B cell (primary cell): ENCODE measurements around the gene CSNK1G3. TPM values are rescaled to one million over a fixed set of nuclear protein-coding genes. Genes with fewer than 3 reads are reported as not detected.

Source experiments
- ATAC-seq: fragments of 200-7000 bp; cut with Tn5 transposase; one replicate; pipeline ENCODE4 v1.10.0; 2021; ENCODE audit warnings: low read depth, mild to moderate bottlenecking, moderate number of reproducible peaks, moderate library complexity
- CTCF ChIA-PET: fragments of 350-600 bp; sonication (Branson Sonifier 250); formaldehyde crosslinking; loops from one replicate; lab custom pipeline; 2021; ENCODE audit warnings: antibody characterized with exemption, inconsistent platforms; lab: Charles Lee
- POLR2A ChIA-PET: fragments of 350-600 bp; sonication (Branson Sonifier 250); formaldehyde crosslinking; loops from one replicate; lab custom pipeline; 2021; ENCODE audit warnings: antibody characterized with exemption; lab: Charles Lee
- DNase-seq: peaks from one replicate; pipeline ENCODE4 v3.0.0; 2013
- H2AFZ ChIP-seq: 2 replicates; pipeline ENCODE4 v1.6.1; 2012; ENCODE audit warnings: mild to moderate bottlenecking, low read depth, low read length; ENCODE audit not compliant: insufficient read depth, poor library complexity, severe bottlenecking
- H3K27ac ChIP-seq, 2 donors: 1 replicate in 1 of 2; 2 replicates in 1 of 2; pipeline ENCODE4 v1.5.1; 2012 to 2013; ENCODE audit warnings: low read length in 2 of 2, mild to moderate bottlenecking in 2 of 2, moderate library complexity in 1 of 2
- H3K27me3 ChIP-seq, 4 experiments: fragments of 200-600 bp in 1 of 4; sonication (generic) in 1 of 4; replicated peaks in 1 of 4; 1 replicate in 2 of 4; 2 replicates in 2 of 4; pipeline versions ENCODE4 v1.6.1 to v1.7.0; 2013 to 2016; ENCODE audit warnings: low read length in 3 of 4, mild to moderate bottlenecking in 2 of 4, mixed read lengths in 1 of 4, moderate library complexity in 1 of 4; ENCODE audit not compliant: insufficient read depth in 4 of 4, control insufficient read depth in 3 of 4; ENCODE audit errors: control extremely low read depth in 1 of 4
- H3K36me3 ChIP-seq, 2 experiments: replicated peaks in 1 of 2; 1 replicate in 1 of 2; 2 replicates in 1 of 2; pipeline versions ENCODE4 v1.6.1 to v1.7.1; 2013; ENCODE audit warnings: low read length in 1 of 2; ENCODE audit not compliant: insufficient read depth in 2 of 2, control insufficient read depth in 1 of 2; ENCODE audit errors: control extremely low read depth in 1 of 2, extremely low read depth in 1 of 2
- H3K4me1 ChIP-seq, 2 donors: fragments of 200-600 bp in 1 of 2; sonication (generic) in 1 of 2; 1 replicate in 1 of 2; 2 replicates in 1 of 2; pipeline versions ENCODE4 v1.5.1 to v1.6.1; 2013 to 2017; ENCODE audit warnings: low read length in 2 of 2; ENCODE audit not compliant: control insufficient read depth in 2 of 2, insufficient read depth in 2 of 2
- H3K4me2 ChIP-seq: replicated peaks from 2 replicates; pipeline ENCODE3; 2012; ENCODE audit warnings: mild to moderate bottlenecking, low read depth, low read length; ENCODE audit not compliant: poor library complexity, severe bottlenecking
- H3K4me3 ChIP-seq, 5 experiments: fragments of 200-600 bp in 1 of 5; sonication (generic) in 1 of 5; 1 replicate in 3 of 5; 2 replicates in 2 of 5; pipeline versions ENCODE4 v1.5.1 to v1.7.0; 2011 to 2016; ENCODE audit warnings: low read length in 4 of 5, mild to moderate bottlenecking in 4 of 5, low read depth in 2 of 5, control low read depth in 1 of 5, moderate library complexity in 1 of 5; ENCODE audit not compliant: insufficient read depth in 1 of 5; ENCODE audit errors: control extremely low read depth in 1 of 5, extremely low read depth in 1 of 5
- H3K79me2 ChIP-seq: fragments of 200-600 bp; sonication (generic); one replicate; pipeline ENCODE4 v1.6.0; 2016; ENCODE audit warnings: low read length; ENCODE audit not compliant: control insufficient read depth, insufficient read depth
- H3K9ac ChIP-seq: fragments of 200-600 bp; sonication (generic); 2 replicates; pipeline ENCODE4 v1.6.1; 2017; ENCODE audit warnings: mild to moderate bottlenecking, low read length, moderate library complexity
- H3K9me3 ChIP-seq, 3 donors: one replicate each; pipeline versions ENCODE4 v1.6.1 to v1.7.1; 2013; ENCODE audit warnings: low read length in 2 of 3; ENCODE audit not compliant: control insufficient read depth in 2 of 3, insufficient read depth in 1 of 3; ENCODE audit errors: control extremely low read depth in 1 of 3
- H4K20me1 ChIP-seq: 2 replicates; pipeline ENCODE4 v1.6.0; 2012; ENCODE audit warnings: mild to moderate bottlenecking, low read length; ENCODE audit not compliant: insufficient read depth, control insufficient read depth, poor library complexity, severe bottlenecking
- H3K27ac Mint-ChIP-seq: one replicate; pipeline ENCODE4 v1.8.0; 2021; ENCODE audit warnings: mixed read lengths
- H3K27me3 Mint-ChIP-seq: one replicate; pipeline ENCODE4 v1.8.0; 2021; ENCODE audit warnings: mixed read lengths
- H3K4me1 Mint-ChIP-seq: one replicate; pipeline ENCODE4 v1.8.0; 2021; ENCODE audit warnings: mixed read lengths
- H3K4me3 Mint-ChIP-seq: one replicate; pipeline ENCODE4 v1.8.0; 2021; ENCODE audit warnings: mixed read lengths
- H3K9me3 Mint-ChIP-seq: one replicate; pipeline ENCODE4 v1.8.0; 2022; ENCODE audit warnings: mixed read lengths; ENCODE audit not compliant: insufficient read depth
- EZH2 ChIP-seq: IDR thresholded peaks from 2 replicates; pipeline ENCODE4 v1.6.1; 2012; ENCODE audit warnings: borderline replicate concordance, low read depth, mild to moderate bottlenecking, moderate library complexity, low read length; ENCODE audit not compliant: insufficient read depth, poor library complexity, severe bottlenecking
- WGBS: methylation state at CpG from one replicate; pipeline ENCODE4 v1.1.5; 2013; ENCODE audit warnings: missing lambda C conversion rate; ENCODE audit not compliant: insufficient coverage; 5-methylcytosine and 5-hydroxymethylcytosine counted together
- intact Hi-C: fragments of 100-400 bp; cut with micrococcal nuclease; formaldehyde crosslinking; loops from one replicate; pipeline ENCODE4 v1.10.0; 2022
- polyA plus RNA-seq: library from polyadenylated mRNA; depleted of rRNA; stranded (reverse); fragments of >200 nt; gene quantifications from 2 replicates; pipeline ENCODE4 v1.2.3, GENCODE V29; 2012
- total RNA-seq, 2 donors: library from RNA; stranded (reverse); fragments of 120-200 nt in 1 of 2; gene quantifications; 1 replicate in 1 of 2; 2 replicates in 1 of 2; pipeline versions ENCODE4 v1.2.3 to v1.2.4, GENCODE V29; 2013 to 2022
- TF ChIP-seq, protein P1 (sequence below): fragments of 200-600 bp; IDR thresholded peaks from one replicate; pipeline ENCODE4 v1.8.0; 2022; ENCODE audit warnings: antibody characterized with exemption, mild to moderate bottlenecking

The CSNK1G3 gene
- total and polyA plus RNA-seq, 2 donors (not counting 1 experiment from before 2014, with no cell fraction given) = 20.8 to 140 TPM

DNA sequence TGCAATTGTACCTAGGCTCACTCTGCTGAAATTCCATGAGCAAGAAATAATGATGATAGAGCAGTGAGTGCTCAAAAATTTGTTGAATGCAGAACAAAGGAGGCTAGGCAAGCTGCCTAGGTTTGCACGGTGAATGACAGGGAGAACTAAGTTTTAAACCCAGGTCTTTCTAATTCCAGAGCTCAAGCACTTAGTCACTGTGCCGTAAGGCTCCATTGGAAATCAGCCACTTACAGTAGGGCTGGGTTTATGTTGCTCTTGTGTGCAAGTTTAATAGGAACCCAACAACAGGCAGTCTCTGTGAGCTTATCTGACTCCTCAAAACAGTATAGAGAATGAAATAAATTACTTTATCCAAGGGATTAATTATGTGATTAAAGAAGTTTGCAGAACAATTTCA lies 147.0 kb downstream of the CSNK1G3 start:
- H3K9me3 Mint-ChIP-seq = no peaks in the 10 kb centered on the region
- no peak overlapping the region for H3K4me3 ChIP-seq
- no peak overlapping the region for H3K9ac ChIP-seq
- peaks cover 12% of the 10 kb centered on the region for H3K4me1 Mint-ChIP-seq
- H4K20me1 ChIP-seq = no peaks in the 10 kb centered on the region
- peaks cover 0 to 2% (median 0%) of the 10 kb centered on the region in 3 donors for H3K9me3 ChIP-seq
- no peaks in the 10 kb centered on the region for H3K27me3 Mint-ChIP-seq
- H3K36me3 ChIP-seq = no peaks in the 10 kb centered on the region
- no peaks in the 10 kb centered on the region for H3K79me2 ChIP-seq
- H2AFZ ChIP-seq = no peak overlapping the region
- H3K4me3 Mint-ChIP-seq = no peak overlapping the region
- no peak for ATAC-seq
- intact Hi-C loops = no loop called here
- H3K4me2 ChIP-seq = no peak overlapping the region
- no peak overlapping the region for H3K27ac ChIP-seq
- ChIA-PET CTCF (interaction anchor here (1.9 kb wide), 1 partner anchor 12 kb away, joined by 6 read pairs; no protein-coding TSS in a partner anchor), POLR2A (no interaction called here)
- DNase-seq = no peak
- TF ChIP-seq EZH2 = no peak
- TF ChIP-seq, protein P1, sequence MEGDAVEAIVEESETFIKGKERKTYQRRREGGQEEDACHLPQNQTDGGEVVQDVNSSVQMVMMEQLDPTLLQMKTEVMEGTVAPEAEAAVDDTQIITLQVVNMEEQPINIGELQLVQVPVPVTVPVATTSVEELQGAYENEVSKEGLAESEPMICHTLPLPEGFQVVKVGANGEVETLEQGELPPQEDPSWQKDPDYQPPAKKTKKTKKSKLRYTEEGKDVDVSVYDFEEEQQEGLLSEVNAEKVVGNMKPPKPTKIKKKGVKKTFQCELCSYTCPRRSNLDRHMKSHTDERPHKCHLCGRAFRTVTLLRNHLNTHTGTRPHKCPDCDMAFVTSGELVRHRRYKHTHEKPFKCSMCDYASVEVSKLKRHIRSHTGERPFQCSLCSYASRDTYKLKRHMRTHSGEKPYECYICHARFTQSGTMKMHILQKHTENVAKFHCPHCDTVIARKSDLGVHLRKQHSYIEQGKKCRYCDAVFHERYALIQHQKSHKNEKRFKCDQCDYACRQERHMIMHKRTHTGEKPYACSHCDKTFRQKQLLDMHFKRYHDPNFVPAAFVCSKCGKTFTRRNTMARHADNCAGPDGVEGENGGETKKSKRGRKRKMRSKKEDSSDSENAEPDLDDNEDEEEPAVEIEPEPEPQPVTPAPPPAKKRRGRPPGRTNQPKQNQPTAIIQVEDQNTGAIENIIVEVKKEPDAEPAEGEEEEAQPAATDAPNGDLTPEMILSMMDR = no peak
- H3K27me3 ChIP-seq = no peaks in the 10 kb centered on the region
- peaks cover 0 to 8% of the 10 kb centered on the region in 2 donors for H3K4me1 ChIP-seq
- H3K27ac Mint-ChIP-seq = no peak overlapping the region
- WGBS = no CpG with 5 or more reads among the region's 2 CpGs

DNA sequence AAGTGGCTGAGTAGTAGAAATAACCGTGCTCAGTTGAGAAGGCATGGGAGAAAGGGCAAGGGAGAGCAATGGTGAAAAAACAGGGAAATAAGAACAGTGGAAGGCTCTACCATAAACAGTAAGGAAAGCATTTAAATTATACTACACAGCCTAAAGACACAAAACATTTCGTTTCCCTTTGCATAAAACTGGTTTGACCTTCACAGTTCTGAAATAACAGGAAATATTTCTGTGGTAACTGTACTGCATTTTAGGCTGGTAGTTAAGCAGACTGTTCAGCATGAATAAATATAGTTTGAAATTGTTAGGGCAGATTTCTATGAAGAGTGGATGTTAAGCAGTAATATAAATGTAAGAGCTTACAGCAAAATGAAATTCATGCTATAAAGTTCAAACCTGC lies 147.5 kb downstream of the CSNK1G3 start:
- peaks cover 0 to 2% (median 0%) of the 10 kb centered on the region in 3 donors for H3K9me3 ChIP-seq
- no peak for DNase-seq
- intact Hi-C loops = no loop called here
- H3K4me2 ChIP-seq = peak overlapping the region; percentile 5
- H3K27ac ChIP-seq = no peak overlapping the region
- H3K79me2 ChIP-seq = no peaks in the 10 kb centered on the region
- H3K4me1 ChIP-seq = peaks cover 0 to 8% of the 10 kb centered on the region in 2 donors
- TF ChIP-seq EZH2 = no peak
- TF ChIP-seq, protein P1 = no peak
- whole genome bisulfite sequencing = no CpG with 5 or more reads among the region's 2 CpGs
- ATAC-seq = peak; percentile 24
- H3K4me3 Mint-ChIP-seq = no peak overlapping the region
- no peak overlapping the region for H3K9ac ChIP-seq
- no peak overlapping the region for H2AFZ ChIP-seq
- no peaks in the 10 kb centered on the region for H4K20me1 ChIP-seq
- no peaks in the 10 kb centered on the region for H3K9me3 Mint-ChIP-seq
- peaks cover 12% of the 10 kb centered on the region for H3K4me1 Mint-ChIP-seq
- no peaks in the 10 kb centered on the region for H3K36me3 ChIP-seq
- no peaks in the 10 kb centered on the region for H3K27me3 ChIP-seq
- no peak overlapping the region for H3K27ac Mint-ChIP-seq
- POLR2A ChIA-PET = no interaction called here
- H3K27me3 Mint-ChIP-seq = no peaks in the 10 kb centered on the region
- H3K4me3 ChIP-seq = no peak overlapping the region
- CTCF ChIA-PET = no interaction called here
